Stomach (tissue), 4 donors: ENCODE data around the gene NAA40.

Experiments used
- CTCF ChIP-seq, 7 experiments: fragments of 450-650 bp in 4 of 7; fragments of 200-600 bp in 3 of 7; sonication (generic) in 3 of 7; IDR thresholded peaks; one replicate each; pipeline ENCODE4 v1.5.1; 2016 to 2019; ENCODE audit warnings: antibody characterized with exemption in 7 of 7, control low read depth in 2 of 7, mild to moderate bottlenecking in 1 of 7
- EP300 ChIP-seq: sonication (generic); formaldehyde crosslinking; IDR thresholded peaks from one replicate; pipeline ENCODE4 v1.6.1; 2017; ENCODE audit warnings: antibody characterized with exemption
- POLR2A ChIP-seq, 4 donors: fragments of 450-650 bp; IDR thresholded peaks; one replicate each; pipeline ENCODE4 v1.6.1; 2016; ENCODE audit warnings: antibody characterized with exemption in 4 of 4, control low read depth in 2 of 4, mild to moderate bottlenecking in 1 of 4, moderate library complexity in 1 of 4
- POLR2AphosphoS5 ChIP-seq, 3 donors: sonication (generic); formaldehyde crosslinking; IDR thresholded peaks; one replicate each; pipeline ENCODE4 v1.6.1; 2016; ENCODE audit warnings: antibody characterized with exemption in 3 of 3

DNA sequence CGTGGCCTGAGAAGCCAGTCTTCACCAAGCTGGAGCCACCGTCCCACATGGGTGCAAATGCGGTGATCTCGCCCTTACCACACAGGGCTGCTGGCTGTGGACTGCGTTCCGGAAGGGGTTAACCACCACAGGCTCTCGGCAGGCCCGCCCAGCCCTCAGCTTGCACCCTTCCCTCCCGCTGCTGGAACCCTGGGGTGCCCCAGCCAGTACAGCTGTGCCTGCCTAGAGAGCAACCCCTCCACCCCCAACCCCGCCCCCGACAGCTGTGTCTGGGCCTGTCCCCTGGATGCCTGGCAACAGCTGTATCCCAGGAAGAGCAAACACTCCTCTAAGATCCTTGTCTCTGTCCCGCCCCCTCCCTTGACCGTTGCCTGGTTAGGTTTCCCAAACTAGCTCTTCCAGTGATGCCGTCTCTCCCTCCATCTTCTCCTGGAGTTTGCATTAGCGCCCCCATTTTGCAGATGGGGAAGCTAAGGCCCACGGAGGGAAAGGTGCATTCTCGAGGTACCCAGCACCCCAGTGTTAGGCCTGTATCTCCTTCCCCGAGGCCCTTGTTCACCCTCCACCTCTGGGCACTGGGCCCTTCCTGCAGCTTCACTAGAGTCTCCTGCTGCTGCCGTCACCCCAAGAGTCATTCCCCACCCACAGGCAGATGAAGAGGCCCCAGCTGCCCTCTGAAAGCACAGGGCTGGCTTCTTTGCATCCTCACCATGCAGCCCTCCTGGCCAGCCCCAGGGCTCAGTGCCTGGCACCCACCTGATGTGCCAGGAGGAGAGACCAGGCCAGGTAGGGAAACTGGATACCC is 23.0 kb downstream of the NAA40 start:
- TF ChIP-seq POLR2A (IDR thresholded peaks at IDR 0.05) (no peak), EP300 (no peak), CTCF (IDR thresholded peaks at IDR 0.05) (no peak), POLR2AphosphoS5 (IDR thresholded peaks at IDR 0.05) (no peak)
